Keratinocyte (primary cell): Measurements from ENCODE around the gene DNAAF9. TPM values are rescaled to one million over a fixed set of nuclear protein-coding genes. Genes with fewer than 3 reads are reported as not detected.

Experiments used
- DNase-seq: peaks from one replicate; pipeline ENCODE4 v3.0.0-alpha.2; 2011; ENCODE audit warnings: low read depth, missing footprints, low spot score
- FAIRE-seq: peaks from 2 replicates; lab custom pipeline; 2011; peaks lifted over from hg19 to GRCh38; lab: Jason Lieb, UNC
- H2AFZ ChIP-seq: 2 replicates; pipeline ENCODE4 v1.6.0; 2012; ENCODE audit warnings: low read length, control low read depth, inconsistent platforms; ENCODE audit not compliant: control insufficient read depth
- H3K27ac ChIP-seq: 2 replicates; pipeline ENCODE4 v1.5.1; 2011; ENCODE audit warnings: low read length; ENCODE audit not compliant: control insufficient read depth, insufficient read depth
- H3K27me3 ChIP-seq: 3 replicates; pipeline ENCODE4 v1.6.0; 2011; ENCODE audit warnings: low read length; ENCODE audit not compliant: control insufficient read depth, insufficient read depth; ENCODE audit errors: extremely low read depth
- H3K36me3 ChIP-seq, 2 experiments: 2 replicates in 1 of 2; 3 replicates in 1 of 2; pipeline ENCODE4 v1.5.1; 2011; ENCODE audit warnings: low read length in 2 of 2, mild to moderate bottlenecking in 1 of 2; ENCODE audit not compliant: control insufficient read depth in 2 of 2, insufficient read depth in 2 of 2; ENCODE audit errors: extremely low read depth in 1 of 2
- H3K4me1 ChIP-seq: 3 replicates; pipeline ENCODE4 v1.5.1; 2011; ENCODE audit warnings: low read length; ENCODE audit not compliant: control insufficient read depth, insufficient read depth; ENCODE audit errors: extremely low read depth
- H3K4me2 ChIP-seq: 3 replicates; pipeline ENCODE4 v1.6.0; 2011; ENCODE audit warnings: low read depth, low read length; ENCODE audit not compliant: control insufficient read depth, insufficient read depth; ENCODE audit errors: extremely low read depth
- H3K4me3 ChIP-seq, 3 experiments: fragments of 200-600 bp in 1 of 3; sonication (generic) in 1 of 3; 2 replicates in 2 of 3; 3 replicates in 1 of 3; pipeline ENCODE4 v1.5.1; 2011 to 2016; ENCODE audit warnings: low read length in 3 of 3, mild to moderate bottlenecking in 3 of 3, control low read depth in 2 of 3, inconsistent platforms in 1 of 3, low read depth in 1 of 3, mixed read lengths in 1 of 3, mixed run types in 1 of 3, moderate library complexity in 1 of 3; ENCODE audit not compliant: control insufficient read depth in 2 of 3, insufficient read depth in 2 of 3; ENCODE audit errors: extremely low read depth in 1 of 3
- H3K79me2 ChIP-seq: 2 replicates; pipeline ENCODE4 v1.6.0; 2012; ENCODE audit warnings: low read length; ENCODE audit not compliant: control insufficient read depth, insufficient read depth
- H3K9ac ChIP-seq: 3 replicates; pipeline ENCODE4 v1.6.0; 2011; ENCODE audit warnings: low read length; ENCODE audit not compliant: control insufficient read depth, insufficient read depth; ENCODE audit errors: extremely low read depth
- H3K9me1 ChIP-seq: 3 replicates; pipeline ENCODE4 v1.6.0; 2011; ENCODE audit warnings: low read length; ENCODE audit not compliant: control insufficient read depth, insufficient read depth; ENCODE audit errors: extremely low read depth
- H3K9me3 ChIP-seq: 2 replicates; pipeline ENCODE4 v1.5.1; 2012; ENCODE audit warnings: low read depth, low read length; ENCODE audit not compliant: control insufficient read depth
- H4K20me1 ChIP-seq: 3 replicates; pipeline ENCODE4 v1.6.0; 2011; ENCODE audit warnings: low read length; ENCODE audit not compliant: control insufficient read depth, insufficient read depth; ENCODE audit errors: extremely low read depth
- CTCF ChIP-seq, 3 experiments: IDR thresholded peaks in 1 of 3; conservative IDR thresholded peaks in 1 of 3; optimal IDR thresholded peaks in 1 of 3; 2 replicates in 2 of 3; 3 replicates in 1 of 3; pipeline versions ENCODE3 to v1.5.1; 2011; ENCODE audit warnings: low read length in 3 of 3, mild to moderate bottlenecking in 3 of 3, moderate library complexity in 2 of 3, control low read depth in 1 of 3, inconsistent platforms in 1 of 3; ENCODE audit not compliant: insufficient read depth in 2 of 3; ENCODE audit errors: extremely low read depth in 1 of 3
- EZH2 ChIP-seq: IDR thresholded peaks from one replicate; pipeline ENCODE4 v1.6.1; 2012; ENCODE audit warnings: inconsistent platforms, mild to moderate bottlenecking, low read length, moderate library complexity
- dilution Hi-C: fragments of 300-500 bp; cut with MboI; formaldehyde crosslinking; loops from one replicate; pipeline ENCODE4 v1.7.0; 2020; ENCODE audit warnings: low sequenced_read_pairs; ENCODE audit not compliant: extremely low pct_ligation_motif_present
- polyA plus RNA-seq, 5 experiments: library from polyadenylated mRNA; depleted of rRNA in 3 of 5; stranded (reverse) in 3 of 5; stranded (forward) in 1 of 5; unstranded in 1 of 5; fragments of >200 nt; gene quantifications; 1 replicate in 1 of 5; 2 replicates in 3 of 5; 3 replicates in 1 of 5; pipeline versions ENCODE4 v1.2.1 to v1.2.3, GENCODE V29; 2011 to 2012; ENCODE audit warnings: missing spikeins in 2 of 5, low read depth in 1 of 5, low replicate concordance in 1 of 5

DNAAF9 gene
- polyA plus RNA-seq, 1 donor (not counting 4 experiments of a cell fraction or from before 2014, with no cell fraction given), result 9.2 TPM

DNA sequence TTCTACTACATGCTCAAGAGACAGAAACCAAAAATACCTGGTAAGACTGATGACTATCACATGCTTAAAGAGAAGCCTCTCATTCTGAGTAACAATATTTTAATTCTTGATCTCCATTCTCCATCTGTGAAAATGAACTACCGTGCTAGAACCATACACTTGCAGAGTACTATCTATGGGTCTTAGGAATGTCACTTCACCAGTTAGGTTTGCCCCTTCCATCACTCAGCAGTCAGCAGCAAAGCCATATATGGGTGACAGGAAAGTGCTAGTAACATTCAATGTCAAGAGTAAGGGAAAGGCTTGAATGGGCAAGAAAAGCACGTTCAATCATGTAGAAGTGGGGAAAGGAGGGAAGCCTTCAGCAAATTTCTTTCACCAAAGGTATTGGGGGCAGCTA, 2.3 kb downstream of the DNAAF9 start:
- Histone ChIP-seq H3K79me2 (peaks cover 64% of the 10 kb centered on the region), H3K9me1 (no peaks in the 10 kb centered on the region), H3K27me3 (no peaks in the 10 kb centered on the region), H3K27ac (peak overlapping the region; percentile 2), H3K9me3 (no peaks in the 10 kb centered on the region), H3K36me3 (no peaks in the 10 kb centered on the region), H3K4me2 (peak overlapping the region; percentile 88), H4K20me1 (no peaks in the 10 kb centered on the region), H3K4me3 (peak overlapping the region in 2 of 3 experiments; percentile 71 to 74), H3K4me1 (peaks cover 18% of the 10 kb centered on the region), H2AFZ (no peak overlapping the region), H3K9ac (no peak overlapping the region)
- dilution Hi-C loops, result no loop called here
- FAIRE-seq (peak; percentile 77), DNase-seq (no peak)
- TF ChIP-seq CTCF (optimal IDR thresholded peaks at IDR 0.05 in 1 of 3, IDR thresholded peaks at IDR 0.05 in 1 of 3, conservative IDR thresholded peaks at IDR 0.05 in 1 of 3; ENCODE audit: extremely low read depth in 1 of 3, insufficient read depth in 2 of 3, low read length in 3 of 3), result no peak
- no peak for TF ChIP-seq EZH2

- Histone ChIP-seq H3K4me2 (no peak overlapping the region), H4K20me1 (no peaks in the 10 kb centered on the region), H3K36me3 (peaks cover 0 to 1% of the 10 kb centered on the region in 2 experiments), H3K4me1 (peaks cover 18% of the 10 kb centered on the region), H3K9me1 (no peaks in the 10 kb centered on the region), H3K27ac (no peak overlapping the region), H3K9me3 (no peaks in the 10 kb centered on the region), H3K79me2 (peaks cover 71% of the 10 kb centered on the region), H2AFZ (no peak overlapping the region), H3K27me3 (no peaks in the 10 kb centered on the region), H3K4me3 (no peak overlapping the region), H3K9ac (no peak overlapping the region)
- FAIRE-seq (no peak), DNase-seq (no peak)
- TF ChIP-seq EZH2 (no peak), CTCF (optimal IDR thresholded peaks at IDR 0.05 in 1 of 3, IDR thresholded peaks at IDR 0.05 in 1 of 3, conservative IDR thresholded peaks at IDR 0.05 in 1 of 3; ENCODE audit: extremely low read depth in 1 of 3, insufficient read depth in 2 of 3, low read length in 3 of 3) (no peak)
- dilution Hi-C loops, result no loop called here
These were observed 3.1 kb downstream of the DNAAF9 start for GRCh38 chr20:3404402-3404801.
